Suprapubic skin (tissue), 4 donors: ENCODE data around the gene ZNF22. TPM values are rescaled to one million over a fixed set of nuclear protein-coding genes. Genes with fewer than 3 reads are reported as not detected.
A peak's percentile ranks its signal among the peaks of the same experiment; 100 is the strongest.
"Not testable (repeated sequence)": the region's sequence is repeated elsewhere in the genome, so short reads cannot be mapped to it uniquely, and the experiment has no call there.

ENCODE experiments used
- DNase-seq, 2 donors: peaks; one replicate each; pipeline ENCODE4 v3.0.0-alpha.2; 2019; ENCODE audit warnings: low spot score in 2 of 2
- H3K27ac ChIP-seq: fragments of 200-600 bp; sonication (generic); one replicate; pipeline ENCODE4 v1.5.1; 2019
- H3K27me3 ChIP-seq: fragments of 200-600 bp; sonication (generic); one replicate; pipeline ENCODE4 v1.5.1; 2019
- H3K36me3 ChIP-seq: fragments of 200-600 bp; sonication (generic); one replicate; pipeline ENCODE4 v1.5.1; 2019
- H3K4me1 ChIP-seq: fragments of 200-600 bp; sonication (generic); one replicate; pipeline ENCODE4 v1.5.1; 2019
- H3K4me3 ChIP-seq: fragments of 200-600 bp; sonication (generic); one replicate; pipeline ENCODE4 v1.5.1; 2019; ENCODE audit warnings: mild to moderate bottlenecking
- H3K9me3 ChIP-seq: fragments of 200-600 bp; sonication (generic); one replicate; pipeline ENCODE4 v1.5.1; 2019
- CTCF ChIP-seq, 2 donors: fragments of 200-600 bp in 1 of 2; fragments of 450-650 bp in 1 of 2; sonication (generic) in 1 of 2; IDR thresholded peaks; one replicate each; pipeline ENCODE4 v1.5.1; 2016 to 2019; ENCODE audit warnings: antibody characterized with exemption in 2 of 2, mild to moderate bottlenecking in 1 of 2, moderate library complexity in 1 of 2
- EP300 ChIP-seq: sonication (generic); formaldehyde crosslinking; IDR thresholded peaks from one replicate; pipeline ENCODE4 v1.6.1; 2017; ENCODE audit warnings: antibody characterized with exemption
- POLR2A ChIP-seq, 2 donors: fragments of 450-650 bp; IDR thresholded peaks; one replicate each; pipeline ENCODE4 v1.6.1; 2017; ENCODE audit warnings: antibody characterized with exemption in 2 of 2, mild to moderate bottlenecking in 2 of 2, moderate library complexity in 2 of 2
- POLR2AphosphoS5 ChIP-seq, 3 donors: sonication (generic); formaldehyde crosslinking; IDR thresholded peaks; one replicate each; pipeline ENCODE4 v1.6.1; 2017; ENCODE audit warnings: antibody characterized with exemption in 3 of 3
- WGBS: methylation state at CpG from one replicate; pipeline ENCODE4 v1.1.5; 2018; 5-methylcytosine and 5-hydroxymethylcytosine counted together
- total RNA-seq, 4 donors: library from RNA; depleted of rRNA; stranded (reverse); fragments of >200 nt; gene quantifications; one replicate each; pipeline ENCODE4 v1.1.0, GENCODE V29; 2016

The ZNF22 gene
- total RNA-seq, 4 donors from 2014 or later, result 6.7 to 15.1 (median 8.5) TPM

DNA sequence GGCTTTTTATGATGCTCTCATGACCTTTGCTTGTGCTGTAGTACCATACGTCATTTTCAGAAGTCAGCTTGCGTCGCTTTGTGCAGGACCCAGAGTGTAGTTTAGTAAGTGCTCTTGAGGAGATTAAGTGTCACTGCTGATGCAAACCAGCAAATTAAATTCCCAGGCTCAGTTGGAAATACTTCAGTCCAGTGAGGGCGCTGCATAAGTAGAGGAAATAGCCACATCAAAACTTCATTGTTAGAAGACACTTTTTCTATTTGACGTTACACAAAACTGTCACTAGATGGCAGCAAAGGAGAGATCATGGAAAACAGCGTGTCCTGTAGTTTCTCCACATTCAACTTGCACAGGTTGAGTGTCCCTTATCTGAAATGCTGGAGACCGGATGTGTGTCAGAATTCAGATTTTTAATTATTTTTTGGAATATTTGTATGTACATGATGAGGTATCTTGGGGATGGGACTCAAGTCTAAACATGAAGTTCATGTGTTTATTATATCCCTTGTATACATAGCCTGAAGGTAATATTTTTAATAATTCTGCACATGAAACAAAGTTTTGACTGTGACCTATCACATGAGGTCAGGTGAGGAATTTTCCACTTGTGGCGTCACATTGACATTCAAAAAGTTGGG lies 7.9 kb downstream of the ZNF22 start:
- Histone ChIP-seq H3K4me3 (no peak overlapping the region), H3K36me3 (peaks cover 6% of the 10 kb centered on the region), H3K27ac (no peak overlapping the region), H3K4me1 (peaks cover 9% of the 10 kb centered on the region), H3K27me3 (no peaks in the 10 kb centered on the region), H3K9me3 (no peaks in the 10 kb centered on the region)
- DNase-seq, result no peak
- TF ChIP-seq CTCF (IDR thresholded peaks at IDR 0.05) (peak; percentile 53 to 63), POLR2AphosphoS5 (IDR thresholded peaks at IDR 0.05) (no peak)
- 11% methylated on average over 8 of the region's 8 CpGs for WGBS

- H3K27ac ChIP-seq, DNase-seq, H3K9me3 ChIP-seq, H3K4me1 ChIP-seq, H3K36me3 ChIP-seq, H3K27me3 ChIP-seq, H3K4me3 ChIP-seq: not testable (repeated sequence)
- 77% methylated on average over 9 of the region's 10 CpGs for WGBS
Measured at GRCh38 chr10:45014557-45014956, 13.8 kb downstream of the ZNF22 start.

DNA sequence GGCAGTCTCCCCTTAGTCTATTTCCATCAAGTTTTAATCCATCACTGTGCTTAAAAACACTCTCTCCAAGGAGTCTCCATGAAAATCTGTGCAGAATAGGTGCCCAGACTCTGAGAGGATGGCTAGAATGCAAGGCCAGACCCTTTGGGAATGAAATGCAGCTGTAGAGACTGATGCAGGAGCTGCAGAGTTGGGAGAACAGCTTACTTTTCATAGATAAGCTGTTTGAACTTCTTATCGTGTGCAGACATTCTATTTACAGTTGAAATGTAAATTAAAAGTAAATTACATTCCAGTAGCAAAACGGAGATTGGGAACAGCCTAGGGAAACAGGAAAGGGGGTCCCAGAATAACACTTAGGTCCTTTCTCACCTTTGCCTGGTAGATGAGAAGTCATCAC lies 14.9 kb downstream of the ZNF22 start:
- Histone ChIP-seq H3K4me1 (no peaks in the 10 kb centered on the region), H3K36me3 (no peaks in the 10 kb centered on the region), H3K27me3 (no peaks in the 10 kb centered on the region), H3K4me3 (no peak overlapping the region), H3K9me3 (no peaks in the 10 kb centered on the region), H3K27ac (no peak overlapping the region)
- TF ChIP-seq CTCF (IDR thresholded peaks at IDR 0.05) (no peak), POLR2A (IDR thresholded peaks at IDR 0.05) (no peak), EP300 (no peak), POLR2AphosphoS5 (IDR thresholded peaks at IDR 0.05) (no peak)
- no peak for DNase-seq
- 75% methylated on average over 2 of the region's 2 CpGs for WGBS

- H3K9me3 ChIP-seq, result no peaks in the 10 kb centered on the region
- no peak overlapping the region for H3K27ac ChIP-seq
- no peaks in the 10 kb centered on the region for H3K27me3 ChIP-seq
- no peaks in the 10 kb centered on the region for H3K36me3 ChIP-seq
- 88% methylated on average over 2 of the region's 2 CpGs for WGBS
- TF ChIP-seq CTCF (IDR thresholded peaks at IDR 0.05), result no peak
- no peak for TF ChIP-seq POLR2A (IDR thresholded peaks at IDR 0.05)
- no peak for TF ChIP-seq POLR2AphosphoS5 (IDR thresholded peaks at IDR 0.05)
- TF ChIP-seq EP300, result no peak
- no peak for DNase-seq
- H3K4me1 ChIP-seq, result no peaks in the 10 kb centered on the region
- H3K4me3 ChIP-seq, result no peak overlapping the region
Measured at GRCh38 chr10:45023426-45023825, 22.7 kb downstream of the ZNF22 start.

- Histone ChIP-seq H3K4me3 (no peak overlapping the region), H3K36me3 (no peaks in the 10 kb centered on the region), H3K27ac (no peak overlapping the region), H3K27me3 (no peaks in the 10 kb centered on the region), H3K4me1 (no peaks in the 10 kb centered on the region), H3K9me3 (no peaks in the 10 kb centered on the region)
- no peak for TF ChIP-seq EP300
- no peak for TF ChIP-seq CTCF (IDR thresholded peaks at IDR 0.05)
- no peak for TF ChIP-seq POLR2A (IDR thresholded peaks at IDR 0.05)
- DNase-seq, result no peak
Measured at GRCh38 chr10:45034301-45034700, 33.6 kb downstream of the ZNF22 start.

DNA sequence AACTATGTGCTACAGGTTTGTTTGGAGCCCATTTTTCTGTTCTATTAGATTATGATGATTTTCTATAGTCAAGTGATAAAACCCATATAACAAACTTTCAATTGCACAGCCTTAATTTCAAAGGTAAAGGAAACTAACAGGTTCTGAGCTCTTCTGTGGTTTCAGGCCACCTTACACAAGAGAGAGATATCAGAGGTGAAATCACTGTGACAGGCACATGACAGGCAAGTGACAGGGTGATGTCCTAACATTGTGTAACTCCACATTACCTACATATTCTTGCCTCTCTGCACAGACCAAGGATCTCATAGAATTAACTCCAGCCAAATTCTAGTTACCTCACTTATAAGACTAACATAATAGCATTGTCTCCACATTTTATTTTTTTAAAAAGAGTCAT lies 35.0 kb downstream of the ZNF22 start:
- H3K36me3 ChIP-seq, result no peaks in the 10 kb centered on the region
- TF ChIP-seq CTCF (IDR thresholded peaks at IDR 0.05) (no peak), POLR2AphosphoS5 (IDR thresholded peaks at IDR 0.05) (no peak), POLR2A (IDR thresholded peaks at IDR 0.05) (no peak), EP300 (no peak)

More for the DNA sequence above, 35.0 kb downstream of the ZNF22 start:
- Histone ChIP-seq H3K27ac (no peak overlapping the region), H3K9me3 (no peaks in the 10 kb centered on the region), H3K27me3 (no peaks in the 10 kb centered on the region), H3K4me1 (no peaks in the 10 kb centered on the region), H3K4me3 (no peak overlapping the region)
- no peak for DNase-seq
